Muscle layer of colon (tissue), 2 donors: ENCODE measurements around the gene ZNF621.

Source experiments
- H3K27ac ChIP-seq: one replicate; pipeline ENCODE4 v1.7.0; 2013; ENCODE audit warnings: low read depth, mild to moderate bottlenecking, low read length, moderate library complexity
- H3K27me3 ChIP-seq, 2 donors: one replicate each; pipeline ENCODE4 v1.7.0; 2013; ENCODE audit warnings: low read length in 2 of 2, mild to moderate bottlenecking in 2 of 2; ENCODE audit not compliant: insufficient read depth in 2 of 2, control insufficient read depth in 1 of 2
- H3K36me3 ChIP-seq: one replicate; pipeline ENCODE4 v1.7.0; 2013; ENCODE audit warnings: mild to moderate bottlenecking, low read length; ENCODE audit not compliant: insufficient read depth
- H3K4me1 ChIP-seq: one replicate; pipeline ENCODE4 v1.7.0; 2013; ENCODE audit warnings: mild to moderate bottlenecking, low read length; ENCODE audit not compliant: insufficient read depth
- H3K4me3 ChIP-seq, 2 donors: one replicate each; pipeline ENCODE4 v1.7.0; 2013; ENCODE audit warnings: low read length in 2 of 2, low read depth in 1 of 2, mild to moderate bottlenecking in 1 of 2, moderate library complexity in 1 of 2
- H3K9ac ChIP-seq: one replicate; pipeline ENCODE4 v1.7.0; 2013; ENCODE audit warnings: low read length
- H3K9me3 ChIP-seq: one replicate; pipeline ENCODE4 v1.7.0; 2013; ENCODE audit warnings: mild to moderate bottlenecking, low read length
- donor health status: abdominal sarcoma.
- donor health status: Adenocarcinoma of cecum.

ZNF621 gene

DNA sequence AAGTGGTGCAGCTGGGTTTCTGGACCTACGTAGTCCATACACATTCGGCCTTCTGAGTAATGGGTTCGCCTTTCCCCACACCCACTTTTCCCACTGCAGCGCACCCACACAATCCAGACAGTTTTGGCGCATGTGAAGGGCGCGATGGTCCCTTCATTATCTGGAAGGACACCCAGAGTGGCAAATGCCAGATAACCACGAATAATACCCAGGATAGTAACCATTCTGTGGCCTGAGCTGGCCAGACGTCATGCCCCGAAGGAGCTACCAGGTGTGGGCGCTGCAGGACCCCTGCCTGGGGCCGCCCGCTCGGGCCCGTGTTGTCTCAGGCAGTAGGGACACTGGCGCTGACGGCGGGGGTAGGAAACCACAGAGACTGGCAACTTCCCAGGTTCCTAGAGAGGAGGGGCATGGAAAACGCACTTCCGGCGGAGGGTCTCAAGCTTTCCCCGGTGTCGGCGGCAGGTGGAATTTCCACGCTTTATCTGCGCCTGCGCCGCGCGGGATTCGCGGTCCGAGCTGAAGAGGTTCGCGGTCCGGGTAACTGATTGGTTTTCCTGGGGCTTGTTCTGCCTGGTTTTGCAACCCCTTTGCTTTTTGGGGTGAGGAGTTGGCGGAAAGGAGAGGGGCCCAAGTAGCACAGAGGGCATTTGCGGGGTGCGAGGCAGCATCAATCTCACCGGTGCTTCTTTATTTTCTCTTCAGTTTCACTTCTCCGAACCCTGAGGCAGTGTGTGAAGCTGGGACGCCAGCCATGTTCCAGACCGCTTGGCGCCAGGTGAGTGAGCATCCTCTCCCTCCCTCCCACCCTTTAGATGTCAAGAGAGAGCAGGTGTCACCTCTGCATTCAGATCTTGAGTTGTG lies 18.9 kb upstream of the ZNF621 start, which contains the start of gene ZNF620:
ZNF620 (plus strand) TSS at position 441 of the 864 bp plus-strand sequence; CDS start at position 755, 314 bp downstream.
- H3K9me3 ChIP-seq: no peaks in the 10 kb centered on the region
- H3K9ac ChIP-seq: peak within 1 kb of the TSS; percentile 32
- peak within 1 kb of the TSS; percentile 73 to 83 for H3K4me3 ChIP-seq
- H3K36me3 ChIP-seq: no peaks in the 10 kb centered on the region
- H3K27ac ChIP-seq: peak within 1 kb of the TSS; percentile 70
- peaks cover 10% of the 10 kb centered on the region for H3K4me1 ChIP-seq
- no peaks in the 10 kb centered on the region for H3K27me3 ChIP-seq

DNA sequence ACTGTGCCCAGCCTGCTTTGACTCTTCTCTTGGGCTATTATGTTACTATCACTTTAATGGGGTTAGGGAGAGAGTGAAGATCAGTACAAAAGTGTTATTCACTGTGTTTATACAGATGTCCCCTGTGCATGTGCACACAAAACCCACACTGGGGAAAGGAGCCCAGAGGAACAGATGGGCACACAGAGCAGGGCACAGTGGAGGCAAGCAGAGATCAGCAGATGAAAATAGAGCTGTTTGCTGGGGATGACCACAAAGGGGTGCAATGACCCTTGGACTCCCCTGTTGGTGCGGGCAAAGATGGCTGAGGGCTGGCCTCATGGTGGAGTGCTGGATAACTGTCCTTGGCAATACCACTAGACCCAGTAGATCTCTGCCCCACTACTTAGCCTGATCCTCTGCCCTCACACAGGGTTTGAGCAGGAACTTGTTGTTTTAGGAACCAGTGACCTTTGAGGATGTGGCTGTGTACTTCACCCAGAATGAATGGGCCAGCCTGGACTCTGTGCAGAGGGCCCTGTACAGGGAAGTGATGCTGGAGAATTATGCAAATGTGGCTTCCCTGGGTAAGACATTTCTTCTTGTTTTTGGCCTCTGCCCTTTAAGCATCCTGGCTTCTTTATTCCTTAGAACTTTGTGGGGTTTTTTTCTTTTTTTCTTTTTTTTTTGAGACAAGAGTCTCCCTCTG lies 13.6 kb upstream of the ZNF621 start:
- Histone ChIP-seq H3K27me3 (no peaks in the 10 kb centered on the region), H3K36me3 (peaks cover 15% of the 10 kb centered on the region), H3K9me3 (no peaks in the 10 kb centered on the region), H3K27ac (no peak overlapping the region), H3K4me3 (no peak overlapping the region), H3K9ac (no peak overlapping the region), H3K4me1 (peaks cover 5% of the 10 kb centered on the region)

- Histone ChIP-seq H3K27ac (no peak overlapping the region), H3K9ac (no peak overlapping the region), H3K36me3 (peaks cover 21% of the 10 kb centered on the region), H3K27me3 (no peaks in the 10 kb centered on the region), H3K4me1 (no peaks in the 10 kb centered on the region), H3K4me3 (no peak overlapping the region), H3K9me3 (no peaks in the 10 kb centered on the region)
These were observed 8.6 kb upstream of the ZNF621 start for GRCh38 chr3:40516201-40516600.

DNA sequence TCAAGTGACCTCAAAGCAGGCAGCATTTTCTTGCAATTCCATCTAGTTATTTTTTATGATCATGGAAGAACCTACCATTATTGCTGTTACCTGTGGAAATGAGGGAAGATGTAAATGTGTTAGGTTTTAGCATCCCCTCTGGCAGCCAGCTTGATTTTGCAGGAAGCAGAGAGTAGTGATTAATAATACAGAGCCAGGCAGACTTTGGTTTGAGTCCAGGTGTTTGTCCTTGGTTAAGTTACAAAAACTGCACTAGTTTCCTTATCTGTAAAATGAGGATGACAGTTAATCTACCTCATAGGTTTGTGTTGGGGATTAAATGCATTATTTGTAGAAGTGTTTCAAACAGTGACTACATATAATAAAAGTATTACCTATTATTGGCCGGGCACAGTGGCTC lies 6.7 kb upstream of the ZNF621 start:
- peaks cover 15% of the 10 kb centered on the region for H3K36me3 ChIP-seq
- no peaks in the 10 kb centered on the region for H3K4me1 ChIP-seq
- no peak overlapping the region for H3K9ac ChIP-seq
- no peaks in the 10 kb centered on the region for H3K9me3 ChIP-seq
- H3K4me3 ChIP-seq: no peak overlapping the region
- H3K27ac ChIP-seq: no peak overlapping the region
- no peaks in the 10 kb centered on the region for H3K27me3 ChIP-seq

DNA sequence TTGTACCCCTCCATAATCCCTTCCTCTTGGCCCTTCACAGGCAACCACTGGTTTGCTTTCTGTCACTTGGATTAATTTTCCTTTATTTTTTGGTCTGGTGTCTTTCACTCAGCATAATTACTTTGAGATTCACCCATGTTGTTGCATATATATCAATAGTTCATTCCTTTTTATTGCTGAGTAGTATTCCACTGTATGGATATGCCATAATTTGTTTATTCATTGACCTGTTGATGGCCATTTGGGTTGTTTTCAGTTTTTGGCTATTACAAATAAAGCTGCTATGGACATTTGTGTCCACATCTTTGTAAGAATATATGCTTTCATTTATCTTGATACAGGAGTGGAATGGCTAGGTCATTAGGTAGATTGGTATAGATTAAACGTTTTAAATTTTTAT lies 5.9 kb upstream of the ZNF621 start:
- no peaks in the 10 kb centered on the region for H3K27me3 ChIP-seq

DNA sequence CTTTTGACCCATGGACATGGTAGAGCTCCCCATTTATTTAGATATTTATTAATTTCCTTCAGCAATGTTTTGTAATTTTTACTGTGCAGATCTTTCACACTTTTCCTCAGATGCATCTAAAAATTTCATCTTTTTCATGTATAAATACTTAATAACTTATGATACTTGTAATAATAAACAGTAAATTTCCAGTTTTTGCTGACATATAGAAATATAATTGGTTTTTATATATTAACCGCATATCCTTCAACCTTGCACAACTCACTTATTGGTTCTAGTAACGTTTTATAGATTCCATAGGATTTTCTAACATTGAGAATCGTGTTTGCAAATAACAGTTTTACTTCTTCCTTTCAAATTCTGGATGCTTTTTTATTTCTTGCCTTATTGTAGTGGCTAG lies 3.5 kb upstream of the ZNF621 start:
- H3K4me3 ChIP-seq: no peak overlapping the region
- peaks cover 5% of the 10 kb centered on the region for H3K36me3 ChIP-seq
- H3K9me3 ChIP-seq: no peaks in the 10 kb centered on the region
- H3K4me1 ChIP-seq: peaks cover 16% of the 10 kb centered on the region
- H3K27me3 ChIP-seq: no peaks in the 10 kb centered on the region
- H3K9ac ChIP-seq: no peak overlapping the region
- no peak overlapping the region for H3K27ac ChIP-seq

More for the DNA sequence above, 5.9 kb upstream of the ZNF621 start:
- Histone ChIP-seq H3K4me3 (no peak overlapping the region), H3K9me3 (no peaks in the 10 kb centered on the region), H3K9ac (no peak overlapping the region), H3K27ac (no peak overlapping the region), H3K4me1 (peaks cover under 1% of the 10 kb centered on the region), H3K36me3 (peaks cover 15% of the 10 kb centered on the region)

DNA sequence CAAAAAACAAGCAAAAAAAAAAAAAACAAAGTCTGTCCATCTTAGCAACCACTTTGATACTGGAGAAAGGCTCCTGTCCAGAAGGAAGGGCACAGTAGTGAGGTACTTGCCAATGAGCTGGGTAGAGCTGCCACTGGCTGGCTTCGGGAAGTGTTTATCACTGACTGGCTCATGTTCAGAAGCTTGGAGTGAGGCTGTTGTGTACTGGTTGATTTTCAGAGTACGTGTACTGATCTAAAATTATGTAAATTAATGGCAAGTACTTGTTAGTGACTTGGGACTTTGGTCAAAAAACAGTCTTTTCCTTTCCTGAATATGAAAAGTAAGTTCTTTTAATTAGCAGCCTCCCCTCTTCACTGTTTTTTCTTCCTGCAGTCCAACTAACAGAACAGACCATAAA lies 979 bp upstream of the ZNF621 start:
- Histone ChIP-seq H3K4me1 (peaks cover 17% of the 10 kb centered on the region), H3K36me3 (peaks cover 11% of the 10 kb centered on the region), H3K27me3 (no peaks in the 10 kb centered on the region), H3K27ac (peak overlapping the region; percentile 96), H3K4me3 (peak overlapping the region in 1 of 2 donors; percentile 96), H3K9ac (peak overlapping the region; percentile 69), H3K9me3 (no peaks in the 10 kb centered on the region)

GRCh38 chr3:40524222-40524567 lies 565 bp upstream of the ZNF621 start:
- Histone ChIP-seq H3K27ac (peak overlapping the region; percentile 96), H3K36me3 (peaks cover 15% of the 10 kb centered on the region), H3K4me3 (peak overlapping the region; percentile 73 to 96), H3K27me3 (no peaks in the 10 kb centered on the region), H3K9me3 (no peaks in the 10 kb centered on the region), H3K4me1 (peaks cover 17% of the 10 kb centered on the region), H3K9ac (peak overlapping the region; percentile 69)

- no peak overlapping the region for H3K27ac ChIP-seq
- H3K27me3 ChIP-seq: no peaks in the 10 kb centered on the region
- H3K9me3 ChIP-seq: peaks cover 10% of the 10 kb centered on the region
- H3K36me3 ChIP-seq: peaks cover 54% of the 10 kb centered on the region
- no peak overlapping the region for H3K4me3 ChIP-seq
- no peak overlapping the region for H3K9ac ChIP-seq
- peaks cover 17% of the 10 kb centered on the region for H3K4me1 ChIP-seq
These were observed 3.7 kb downstream of the ZNF621 start for GRCh38 chr3:40528426-40528825.

GRCh38 chr3:40532252-40532651 lies 7.5 kb downstream of the ZNF621 start:
- H3K9me3 ChIP-seq: peaks cover 10% of the 10 kb centered on the region
- no peak overlapping the region for H3K9ac ChIP-seq
- no peaks in the 10 kb centered on the region for H3K4me1 ChIP-seq
- H3K4me3 ChIP-seq: no peak overlapping the region
- H3K27me3 ChIP-seq: no peaks in the 10 kb centered on the region
- no peak overlapping the region for H3K27ac ChIP-seq
- H3K36me3 ChIP-seq: peaks cover 73% of the 10 kb centered on the region

DNA sequence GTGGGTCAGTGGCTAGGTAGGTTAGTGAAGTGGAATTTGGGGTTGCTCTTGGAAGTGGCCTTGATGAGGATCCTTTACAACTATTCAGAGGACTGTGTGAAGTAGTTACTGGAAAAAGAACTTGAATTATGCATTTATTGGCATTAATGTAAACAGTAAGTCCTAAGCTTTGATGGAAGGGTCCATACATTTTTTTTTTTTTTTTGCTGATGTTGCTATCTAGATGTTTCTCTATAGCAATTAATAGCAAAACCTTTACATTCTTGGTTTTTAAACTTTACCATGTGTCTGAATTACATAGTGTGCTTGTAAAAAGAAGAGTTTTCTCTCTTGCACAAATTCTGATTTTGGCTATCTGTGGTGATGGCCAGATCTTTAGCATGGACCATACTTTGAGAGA lies 9.5 kb downstream of the ZNF621 start:
- H3K9ac ChIP-seq: no peak overlapping the region
- H3K4me3 ChIP-seq: no peak overlapping the region
- peaks cover 57% of the 10 kb centered on the region for H3K36me3 ChIP-seq
- no peaks in the 10 kb centered on the region for H3K27me3 ChIP-seq
- H3K27ac ChIP-seq: no peak overlapping the region
- H3K4me1 ChIP-seq: no peaks in the 10 kb centered on the region
- H3K9me3 ChIP-seq: peaks cover 10% of the 10 kb centered on the region
